HG03139 (cell line): Measurements from ENCODE around the gene PPL.
"Not testable (repeated sequence)": the region's sequence is repeated elsewhere in the genome, so short reads cannot be mapped to it uniquely, and the experiment has no call there.

ENCODE experiments used
- ATAC-seq: cut with Tn5 transposase; IDR thresholded peaks from one replicate; pipeline ENCODE4 v1.9.1; 2021; ENCODE audit not compliant: unreplicated experiment

PPL gene

DNA sequence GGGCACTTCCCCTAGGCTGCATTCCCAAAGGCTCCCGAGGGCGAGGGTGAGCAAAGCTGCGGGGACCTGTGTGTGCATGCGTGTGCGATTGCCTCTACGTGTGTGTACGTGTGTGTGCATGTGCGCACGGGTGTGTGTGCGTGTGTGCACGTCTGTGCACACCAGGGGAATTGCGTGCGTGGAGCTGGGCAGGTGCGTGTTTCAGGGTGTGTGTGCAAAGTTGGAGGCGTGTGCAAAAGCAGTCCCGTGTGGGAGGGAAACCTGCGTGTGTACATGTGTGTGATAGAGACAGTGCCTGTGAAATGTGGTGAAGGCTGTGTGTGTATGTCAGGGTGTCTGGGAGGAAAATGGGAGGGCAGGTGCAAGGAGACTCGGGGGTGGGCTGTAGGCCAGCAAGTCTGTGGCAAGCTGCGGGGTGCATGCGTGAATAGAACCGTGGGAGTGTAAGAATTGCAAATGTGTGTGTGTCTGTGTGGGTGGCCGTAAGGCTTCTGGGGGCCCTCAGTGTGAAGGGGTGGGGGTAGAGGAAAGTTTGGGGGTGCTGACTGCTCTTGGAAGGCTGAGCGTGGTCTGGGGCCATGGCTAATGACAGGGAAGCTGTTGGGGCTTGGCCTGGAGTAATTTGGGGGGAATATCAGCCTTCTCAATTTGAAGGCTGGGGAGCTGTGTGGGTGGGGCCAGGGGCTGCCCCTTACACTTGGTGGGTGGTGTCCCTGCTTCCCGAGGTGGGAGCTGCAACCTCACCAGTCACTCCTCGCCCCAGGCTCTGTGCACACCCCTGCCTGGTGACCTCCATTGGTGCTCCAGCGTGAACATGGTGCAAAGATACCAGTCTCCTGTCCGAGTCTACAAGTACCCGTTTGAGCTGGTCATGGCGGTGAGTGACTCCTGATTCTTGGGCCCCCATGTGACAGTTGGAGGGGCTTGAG, 21.8 kb upstream of the PPL start:
- ATAC-seq = no peak

DNA sequence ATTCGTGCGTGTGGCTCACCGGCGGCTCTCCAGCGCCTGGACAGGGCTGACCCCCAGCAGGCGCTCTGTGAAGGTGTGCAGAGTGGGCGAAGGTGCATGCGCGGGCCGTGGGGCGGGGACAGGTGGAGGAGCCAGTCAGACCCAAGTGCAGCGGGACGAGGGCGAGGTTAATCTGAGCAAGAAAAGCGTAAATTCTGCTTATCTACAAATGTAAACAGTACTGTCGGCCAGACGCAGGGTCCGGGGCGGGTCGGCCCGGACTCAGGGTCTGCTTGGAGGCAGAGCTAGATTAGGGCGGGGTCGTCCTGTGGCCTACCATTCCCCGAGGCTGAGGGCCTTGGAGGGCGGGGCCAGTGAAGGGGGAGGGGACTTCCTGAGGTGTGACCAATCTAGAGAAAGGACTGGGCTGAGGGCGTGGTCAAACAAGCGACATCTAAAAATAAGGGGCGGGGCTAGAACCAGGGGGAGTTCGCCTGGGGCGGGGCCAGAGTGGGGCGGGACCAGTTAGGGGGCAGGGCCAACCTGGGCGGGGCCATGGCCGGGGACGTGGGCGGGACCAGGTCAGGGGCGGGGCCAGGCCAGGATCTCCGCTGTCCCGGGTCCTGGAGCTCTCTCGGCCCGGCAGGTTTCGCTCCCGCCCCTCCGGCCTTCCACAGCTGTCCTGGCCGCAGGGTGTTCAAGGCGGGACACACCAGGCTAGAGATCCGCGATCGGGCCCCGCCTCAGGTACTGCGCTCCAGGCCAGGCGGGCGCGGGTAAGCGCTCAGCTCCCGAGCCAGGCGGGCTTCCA, 21.0 kb upstream of the PPL start, which contains the start of gene SEC14L5:
Gene SEC14L5, plus strand, starts transcription at position 611 of the 790 bp plus-strand sequence. CDS start 994 bp downstream, outside the sequence.
- ATAC-seq = peak; percentile 64

DNA sequence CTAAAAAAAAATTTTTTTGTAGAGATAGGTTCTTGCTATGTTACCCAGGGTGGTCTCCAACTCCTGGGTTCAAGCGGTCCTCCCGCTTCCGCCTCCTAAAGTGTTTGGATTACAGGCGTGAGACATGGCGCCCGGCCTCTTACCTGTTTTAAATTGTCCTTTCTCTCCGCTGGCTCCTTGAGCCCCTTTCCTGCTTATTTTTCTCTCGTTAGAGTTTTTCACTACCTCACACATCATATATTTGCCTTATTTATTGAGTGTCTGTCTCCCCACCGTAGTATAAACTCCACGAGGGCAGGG, 20.4 kb upstream of the PPL start:
- ATAC-seq = no peak

DNA sequence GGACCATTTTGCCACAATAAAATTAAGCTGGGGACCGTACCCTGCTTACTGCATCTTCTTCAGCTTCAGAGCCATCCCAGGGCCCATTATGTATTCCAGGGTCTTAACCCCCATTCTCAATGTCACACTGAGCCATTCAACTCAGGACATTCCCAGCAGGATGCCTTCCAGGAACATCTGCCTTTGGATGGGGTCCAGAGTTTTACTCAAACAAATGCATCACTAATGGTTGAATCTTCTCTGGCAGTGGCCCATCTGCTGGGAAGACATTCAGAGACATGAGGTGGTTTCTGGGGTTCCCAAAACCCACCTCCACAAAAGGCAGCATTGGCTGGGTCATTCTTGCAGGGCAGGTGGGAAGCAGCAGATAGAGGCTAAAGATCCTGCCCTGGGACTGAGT, 17.8 kb upstream of the PPL start:
- ATAC-seq = no peak

DNA sequence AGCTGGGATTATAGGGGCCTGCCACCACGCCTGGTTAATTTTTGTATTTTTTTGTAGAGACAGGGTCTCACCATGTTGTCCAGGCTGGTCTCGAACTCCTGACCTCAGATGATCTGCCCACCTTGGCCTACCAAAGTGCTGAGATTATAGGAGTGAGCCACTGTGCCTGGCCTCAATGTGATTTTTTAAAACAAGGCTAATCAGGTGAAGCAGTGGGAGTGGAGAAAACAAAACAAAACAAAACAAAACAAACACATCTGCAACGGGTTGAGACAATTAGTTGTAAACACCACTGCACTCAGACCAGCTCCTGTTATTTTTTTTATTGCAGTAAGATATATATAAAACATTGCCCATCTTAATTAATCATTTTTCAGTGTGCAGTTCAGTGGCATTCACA, 14.6 kb upstream of the PPL start:
- not testable (repeated sequence) for ATAC-seq

DNA sequence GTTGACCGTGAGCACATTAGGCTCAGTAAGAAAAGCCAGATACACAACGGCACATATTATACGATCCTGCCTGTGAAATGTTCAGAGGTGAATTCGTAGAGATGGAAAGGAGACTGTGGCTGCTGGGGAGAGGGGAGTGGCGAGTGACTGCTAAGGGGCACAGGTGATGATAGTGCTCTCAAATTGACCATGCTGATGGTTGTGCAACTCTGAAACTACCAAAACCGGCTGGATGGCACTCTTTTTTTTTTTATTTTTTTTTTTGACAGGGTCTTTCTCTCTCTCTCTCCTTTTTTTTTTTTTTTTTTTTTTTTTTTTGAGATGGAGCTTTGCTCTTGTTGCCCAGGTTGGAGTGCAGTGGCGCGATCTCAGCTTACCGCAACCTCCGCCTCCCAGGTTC, 13.0 kb upstream of the PPL start:
- ATAC-seq = no peak

DNA sequence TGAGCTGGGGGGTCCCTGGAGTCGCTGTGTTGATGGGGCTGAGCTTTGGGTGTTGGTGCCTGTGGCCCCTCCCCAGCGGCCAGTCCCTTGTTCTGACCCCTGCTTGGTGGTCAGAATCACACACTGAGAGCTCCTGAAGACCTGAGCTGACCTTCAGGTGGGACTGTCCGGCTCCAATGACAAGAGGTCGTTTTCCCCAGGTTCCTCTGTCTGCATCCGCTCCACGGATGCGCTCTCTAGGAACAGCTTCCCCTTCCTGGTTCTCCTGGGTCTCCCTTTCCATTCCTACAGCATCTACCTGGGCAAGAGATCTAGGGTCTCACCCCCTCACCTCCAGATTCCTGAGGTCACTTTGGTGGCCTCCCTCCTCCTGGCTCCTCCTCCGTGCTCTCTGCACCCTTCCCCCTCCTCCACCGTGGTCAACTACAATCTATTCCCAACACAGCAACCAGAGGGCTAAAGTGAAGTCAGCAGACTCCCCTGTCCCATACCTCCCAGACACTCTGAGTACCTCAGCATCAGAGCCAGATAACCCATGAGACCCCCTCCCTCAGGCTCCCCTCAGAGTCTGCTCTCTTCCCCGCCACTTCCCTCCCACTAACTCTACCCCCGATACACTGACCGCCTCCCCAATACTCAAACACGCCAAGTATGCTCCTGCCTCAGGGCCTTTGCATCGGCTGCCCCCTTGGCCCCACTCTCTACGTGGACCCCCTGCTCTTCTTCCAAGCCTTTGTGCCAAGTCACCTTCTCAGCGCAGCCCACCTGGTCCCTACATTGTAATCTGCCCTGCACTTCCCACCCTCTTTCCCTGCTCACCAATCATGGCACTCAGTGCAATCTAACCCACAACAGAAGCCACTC, 12.2 kb upstream of the PPL start:
- ATAC-seq = no peak

DNA sequence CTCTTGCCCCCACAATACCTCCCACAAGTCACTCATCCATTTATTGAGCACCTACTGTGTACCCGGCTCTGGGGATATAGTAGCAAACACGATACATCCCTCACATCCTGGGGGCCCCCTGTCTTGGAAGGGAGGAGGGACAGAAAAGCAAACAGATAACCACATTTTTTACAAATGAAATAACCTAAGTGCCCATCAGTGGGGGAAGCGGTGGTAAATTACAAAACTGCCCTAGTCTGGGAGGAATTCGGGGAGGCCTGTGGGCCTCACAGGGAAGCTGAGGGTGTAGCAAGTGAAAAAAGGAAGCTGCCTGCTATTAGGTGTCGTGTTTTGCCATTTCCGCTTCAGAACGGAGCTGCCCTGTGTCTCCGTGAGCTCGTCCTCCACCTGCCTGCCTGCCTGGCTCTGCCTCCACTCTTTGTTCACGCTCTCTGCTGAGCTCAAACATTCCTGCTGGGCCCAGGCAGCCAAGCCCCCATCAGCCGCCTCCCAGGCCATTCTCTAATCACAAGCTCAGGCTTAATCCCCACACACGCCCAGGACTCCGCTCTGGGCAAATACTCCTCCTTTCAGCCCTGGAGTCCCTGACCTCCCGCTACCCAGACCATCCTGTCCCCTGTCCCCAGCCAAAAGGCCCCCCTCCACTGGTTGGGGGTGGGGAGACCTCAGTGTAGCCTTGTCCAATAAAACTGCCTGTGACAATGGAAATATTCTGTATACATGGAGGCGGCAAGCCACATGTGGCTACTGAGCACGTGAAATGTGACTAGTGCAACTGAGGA, 11.0 kb upstream of the PPL start:
- ATAC-seq = no peak

DNA sequence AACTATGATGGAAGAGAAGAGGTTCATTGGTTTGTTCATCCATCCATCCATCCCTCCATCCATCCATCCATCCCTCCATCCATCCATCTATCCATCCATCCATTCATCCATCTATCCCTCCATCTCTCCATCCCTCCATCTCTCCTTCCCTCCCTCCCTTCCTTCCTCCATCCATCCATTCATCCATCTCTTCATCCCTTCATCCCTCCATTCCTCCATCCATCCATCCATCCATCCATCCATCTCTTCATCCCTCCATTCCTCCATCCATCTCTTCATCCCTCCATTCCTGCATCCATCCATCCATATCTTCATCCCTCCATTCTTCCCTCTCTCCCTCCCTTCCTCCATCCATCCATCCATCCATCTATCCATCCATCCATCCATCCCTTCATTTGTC, 10.0 kb upstream of the PPL start:
- no peak for ATAC-seq

DNA sequence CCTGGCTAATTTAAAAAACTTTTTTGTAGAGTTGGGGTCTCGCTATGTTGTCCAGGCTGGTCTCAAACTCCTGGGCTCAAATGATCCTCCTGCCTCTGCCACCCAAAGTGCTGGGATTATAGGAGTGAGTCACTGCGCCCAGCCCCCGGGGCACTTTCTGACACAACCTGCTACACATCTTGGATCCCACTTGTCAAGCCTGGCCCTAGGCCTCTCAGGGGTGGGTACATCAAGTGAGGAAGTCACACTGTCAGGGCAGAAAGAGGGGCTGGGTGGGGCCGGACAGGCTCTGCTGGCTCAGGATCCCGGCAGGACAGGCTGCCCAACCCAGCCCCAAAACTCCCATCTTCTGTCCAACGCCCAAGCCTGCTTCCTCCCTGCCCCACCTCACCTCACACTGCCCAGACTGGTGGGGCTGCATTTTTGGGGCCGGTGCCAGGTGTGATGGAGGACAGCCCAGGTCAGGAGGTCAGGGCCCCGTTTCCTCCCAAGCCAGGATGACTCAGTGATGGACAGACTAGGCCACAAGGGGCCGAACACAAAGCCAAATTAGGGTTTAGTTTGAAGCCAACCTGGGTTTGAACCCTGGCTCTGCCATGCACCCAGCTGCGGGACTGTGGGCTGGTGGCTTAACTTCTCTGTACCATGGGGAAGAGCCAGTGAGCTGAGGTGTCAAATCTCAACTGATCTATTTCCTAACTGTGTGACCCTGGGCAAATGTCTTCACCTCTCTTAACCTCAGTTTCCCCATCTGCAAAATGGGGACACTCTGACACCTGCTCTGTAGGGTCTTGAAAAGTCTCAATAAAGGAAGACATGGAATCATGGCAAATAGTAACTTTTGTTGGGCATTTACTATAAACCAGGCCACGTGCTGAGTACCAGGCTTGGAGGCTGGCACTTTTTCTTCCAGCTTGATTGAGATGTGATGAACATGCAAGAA, 8.9 kb upstream of the PPL start:
- no peak for ATAC-seq

DNA sequence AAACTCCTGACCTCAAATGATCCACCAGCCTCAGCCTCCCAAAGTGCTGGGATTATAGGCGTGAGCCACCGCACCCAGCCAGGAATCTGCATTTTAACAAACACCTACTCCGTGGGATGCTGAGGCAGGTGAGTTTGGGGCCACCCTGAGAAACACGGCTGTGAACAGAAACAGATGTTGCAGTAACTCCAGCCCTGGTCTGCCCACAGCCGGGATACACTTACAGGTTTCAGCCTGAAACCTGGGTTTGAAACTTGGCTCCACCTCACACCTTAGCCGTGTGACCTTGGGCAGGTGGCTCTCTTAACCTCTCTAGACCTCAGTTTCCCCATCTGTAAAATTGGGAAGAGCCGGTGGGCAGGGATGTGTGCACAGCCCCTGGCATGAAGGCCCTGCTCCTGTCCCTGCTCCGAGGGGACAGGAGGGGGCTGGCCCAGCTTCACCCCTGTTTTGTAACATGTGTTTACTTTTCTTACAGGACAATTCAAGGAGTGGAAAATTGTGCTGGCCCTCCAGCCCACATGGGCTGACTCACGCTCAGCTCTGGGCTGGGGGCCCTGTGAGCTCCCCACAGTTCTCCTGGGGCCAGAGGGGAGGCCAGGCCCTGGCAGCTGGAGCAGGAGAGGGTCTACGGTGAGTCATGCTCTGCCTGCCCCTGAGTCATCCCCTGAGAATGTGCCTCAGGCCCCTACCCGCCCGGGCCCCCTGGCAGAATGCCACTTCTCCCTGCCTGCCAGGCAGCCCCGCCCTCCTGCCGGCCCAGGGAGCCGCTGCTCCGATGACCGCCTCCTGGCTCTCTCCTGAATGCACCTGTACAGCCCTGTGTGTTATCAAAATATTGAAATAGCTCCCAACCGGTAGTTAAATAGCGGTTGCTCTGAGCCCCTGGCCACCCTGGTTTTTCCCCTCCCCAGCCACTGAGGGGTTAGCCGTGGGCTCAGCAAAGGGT, 7.7 kb upstream of the PPL start:
- ATAC-seq = no peak

DNA sequence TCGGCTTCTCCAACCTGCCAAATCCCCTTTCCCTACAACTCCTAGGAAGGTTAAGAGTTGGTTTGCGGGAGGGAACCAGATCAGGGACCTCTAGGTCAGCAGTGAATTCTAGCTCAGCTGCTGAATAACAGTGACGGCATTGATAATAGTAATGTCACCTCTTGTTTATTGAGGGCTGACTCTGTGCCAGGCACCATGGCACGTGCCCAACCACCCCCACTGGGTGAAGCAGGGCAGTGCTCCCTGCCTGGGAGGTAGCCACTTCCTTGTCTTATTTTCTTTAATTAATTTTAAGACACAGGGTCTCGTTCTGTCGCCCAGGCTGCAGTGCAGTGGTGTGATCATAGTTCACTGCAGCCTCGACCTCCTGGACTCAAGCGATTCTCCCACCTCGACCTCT, 5.5 kb upstream of the PPL start:
- no peak for ATAC-seq

DNA sequence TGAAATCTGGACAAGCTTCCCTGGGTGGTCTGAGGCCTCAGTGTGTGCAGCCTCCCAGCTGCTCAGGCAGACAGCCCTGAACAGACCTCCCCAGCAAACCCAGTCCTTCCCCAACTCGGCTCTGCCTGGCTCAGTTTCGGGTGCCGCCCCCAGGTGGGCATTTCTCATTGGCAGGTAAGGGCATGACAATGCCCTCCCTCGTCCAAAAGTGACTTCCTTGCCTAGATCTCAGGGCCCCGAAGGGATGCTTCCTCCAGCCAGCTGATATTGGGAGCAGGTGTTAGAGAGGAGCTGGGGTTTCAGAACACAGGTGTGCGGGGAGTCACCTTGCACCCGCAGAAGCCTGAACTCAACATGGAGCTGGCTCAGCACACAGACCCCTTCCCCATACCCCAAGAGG, 3.8 kb upstream of the PPL start:
- ATAC-seq = no peak

DNA sequence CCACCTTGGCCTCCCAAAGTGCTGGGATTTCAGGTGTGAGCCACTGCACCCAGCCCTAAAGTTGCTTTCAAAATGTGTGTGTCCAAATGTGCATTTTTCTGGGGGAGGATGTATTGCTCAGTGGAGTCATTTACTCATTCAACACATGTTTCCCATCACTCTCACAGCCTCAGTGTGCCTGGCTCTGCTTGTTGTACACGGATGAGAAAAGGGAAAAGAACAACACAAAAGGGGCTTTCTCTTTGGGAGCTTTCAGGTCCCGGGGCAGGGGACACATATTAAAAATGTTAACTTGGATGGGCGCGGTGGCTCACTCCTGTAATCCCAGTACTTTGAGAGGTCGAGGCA, 1.7 kb upstream of the PPL start:
- ATAC-seq = no peak

DNA sequence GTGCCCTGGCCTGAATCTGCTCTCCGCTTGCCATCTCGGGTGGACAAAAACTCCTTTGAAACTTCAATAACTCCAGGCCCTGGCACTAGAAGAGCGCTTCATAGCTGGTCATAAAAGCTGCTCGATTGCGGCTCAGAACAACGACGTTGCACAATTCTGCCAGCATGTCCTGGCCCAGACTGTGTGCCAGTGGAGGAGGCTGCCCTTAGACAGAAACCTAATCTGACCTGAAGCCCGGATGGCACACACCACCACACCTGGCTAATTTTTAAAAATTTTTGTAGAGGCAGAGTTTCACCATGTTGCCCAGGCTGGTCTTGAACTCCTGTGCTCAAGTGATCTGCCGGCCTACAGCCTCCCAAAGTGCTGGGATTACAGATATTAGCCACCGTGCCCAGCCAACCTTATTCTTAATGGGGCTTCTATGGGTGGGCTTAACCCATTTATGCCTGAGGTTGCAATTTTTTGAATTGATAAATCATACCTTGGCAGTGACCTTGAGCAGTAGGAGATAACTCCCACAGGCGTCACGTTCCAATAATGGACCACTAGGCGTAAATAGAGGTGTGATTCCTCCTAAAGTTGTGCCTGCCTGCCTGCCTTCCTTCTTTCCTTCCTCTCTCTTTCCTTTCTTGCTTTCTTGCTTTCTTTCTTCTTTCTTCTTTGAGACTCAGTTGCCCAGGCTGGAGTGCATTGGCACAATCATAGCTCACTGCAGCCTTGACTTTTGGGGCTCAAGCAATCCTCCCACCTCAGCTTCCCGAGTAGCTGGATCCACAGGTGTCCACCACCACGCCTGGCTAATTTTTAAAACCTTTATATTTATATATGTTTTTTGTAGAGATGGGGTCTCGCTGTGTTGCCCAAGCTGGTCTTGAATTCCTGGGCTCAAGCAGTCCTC, 1.1 kb upstream of the PPL start:
- no peak for ATAC-seq

DNA sequence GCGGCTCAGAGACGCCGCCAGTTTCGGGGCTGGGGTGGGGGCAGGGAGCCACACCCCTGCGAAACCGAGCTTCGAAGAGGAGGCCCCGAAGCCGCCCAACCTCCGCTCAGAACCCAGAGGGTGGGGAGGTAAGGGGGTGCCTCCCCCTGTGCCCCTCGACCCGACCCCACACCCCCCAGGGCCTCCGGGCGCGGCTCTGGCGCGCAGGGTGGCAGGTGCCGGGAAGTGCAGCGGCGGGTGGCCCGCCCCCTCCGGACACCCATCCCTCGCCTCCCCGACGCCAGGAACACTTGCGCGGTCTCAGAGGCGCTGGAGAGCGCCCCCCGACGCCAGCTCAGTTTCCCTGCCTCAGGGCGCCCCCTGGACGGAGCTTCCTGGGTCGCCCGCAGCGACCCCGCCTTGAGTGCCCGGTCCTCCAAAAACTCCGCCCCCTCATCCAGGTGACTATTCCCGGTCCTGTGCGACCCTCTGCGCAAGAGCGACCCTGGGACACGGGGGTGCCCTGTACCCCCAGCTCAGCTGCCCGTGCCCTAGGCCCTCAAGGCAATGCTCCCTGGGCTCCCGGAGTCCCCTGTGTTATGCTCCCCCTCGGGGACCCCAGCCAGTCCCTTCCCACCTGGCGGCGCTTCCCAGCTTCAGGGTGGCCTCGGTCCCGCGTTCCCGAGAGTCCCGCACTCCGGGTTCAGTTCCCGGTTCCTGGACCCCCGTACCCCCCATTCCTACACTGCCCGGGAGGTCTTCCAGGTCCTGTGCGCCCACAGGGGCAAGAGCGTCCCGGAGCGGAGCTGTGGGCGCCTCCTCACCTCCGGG, 562 bp downstream of the PPL start:
- ATAC-seq = no peak
